CD4-positive, alpha-beta T cell (primary cell): Measurements from ENCODE around the gene PAAF1. TPM values are rescaled to one million over a fixed set of nuclear protein-coding genes. Genes with fewer than 3 reads are reported as not detected.

ENCODE experiments used
- ATAC-seq: fragments of 200-7000 bp; cut with Tn5 transposase; one replicate; pipeline ENCODE4 v1.10.0; 2022; ENCODE audit warnings: mild to moderate bottlenecking; ENCODE audit not compliant: poor library complexity
- CTCF ChIA-PET: fragments of 350-600 bp; sonication (Branson Sonifier 250); formaldehyde crosslinking; loops from one replicate; lab custom pipeline; 2021; ENCODE audit warnings: antibody characterized with exemption, inconsistent platforms; lab: Charles Lee
- POLR2A ChIA-PET: fragments of 350-600 bp; sonication (Branson Sonifier 250); formaldehyde crosslinking; loops from one replicate; lab custom pipeline; 2021; ENCODE audit warnings: antibody characterized with exemption, inconsistent platforms; lab: Charles Lee
- DNase-seq, 14 experiments: peaks; one replicate each; pipeline ENCODE4 v3.0.0-alpha.2; 2013 to 2020; ENCODE audit warnings: mixed read lengths in 2 of 14
- H3K27ac ChIP-seq, 2 donors: one replicate each; pipeline versions ENCODE4 v1.5.1 to v1.7.0; 2013; ENCODE audit warnings: low read length in 2 of 2, low read depth in 1 of 2, mild to moderate bottlenecking in 1 of 2
- H3K27me3 ChIP-seq, 2 experiments: 1 replicate in 1 of 2; 2 replicates in 1 of 2; pipeline versions ENCODE4 v1.6.1 to v1.7.0; 2013; ENCODE audit warnings: low read length in 2 of 2, control low read depth in 1 of 2, mild to moderate bottlenecking in 1 of 2, moderate library complexity in 1 of 2; ENCODE audit not compliant: insufficient read depth in 2 of 2, control insufficient read depth in 1 of 2
- H3K36me3 ChIP-seq: one replicate; pipeline ENCODE4 v1.6.1; 2013; ENCODE audit warnings: low read length, control low read depth; ENCODE audit not compliant: insufficient read depth
- H3K4me1 ChIP-seq: one replicate; pipeline ENCODE4 v1.6.1; 2013; ENCODE audit warnings: low read length, control low read depth; ENCODE audit not compliant: insufficient read depth
- H3K4me3 ChIP-seq: one replicate; pipeline ENCODE4 v1.5.1; 2013; ENCODE audit warnings: mild to moderate bottlenecking, low read length, moderate library complexity
- H3K9me3 ChIP-seq, 2 experiments: 1 replicate in 1 of 2; 2 replicates in 1 of 2; pipeline versions ENCODE4 v1.6.1 to v1.7.0; 2013; ENCODE audit warnings: low read length in 2 of 2, mild to moderate bottlenecking in 2 of 2, control low read depth in 1 of 2, moderate library complexity in 1 of 2; ENCODE audit not compliant: control insufficient read depth in 1 of 2, insufficient read depth in 1 of 2
- H3K27ac Mint-ChIP-seq: one replicate; pipeline ENCODE4 v1.8.0; 2020; ENCODE audit warnings: mixed read lengths
- H3K27me3 Mint-ChIP-seq: one replicate; pipeline ENCODE4 v1.8.0; 2021; ENCODE audit warnings: mixed read lengths
- H3K36me3 Mint-ChIP-seq: one replicate; pipeline ENCODE4 v1.8.0; 2021; ENCODE audit warnings: low read depth, mixed read lengths
- H3K4me1 Mint-ChIP-seq: one replicate; pipeline ENCODE4 v1.8.0; 2021; ENCODE audit warnings: low read depth, mixed read lengths
- H3K4me3 Mint-ChIP-seq: one replicate; pipeline ENCODE4 v1.8.0; 2020; ENCODE audit warnings: mild to moderate bottlenecking, mixed read lengths
- H3K9me3 Mint-ChIP-seq: one replicate; pipeline ENCODE4 v1.8.0; 2020; ENCODE audit warnings: mixed read lengths
- CTCF ChIP-seq: fragments of 200-600 bp; IDR thresholded peaks from one replicate; pipeline ENCODE4 v1.8.0; 2022; ENCODE audit warnings: antibody characterized with exemption, mild to moderate bottlenecking
- intact Hi-C, 2 experiments: fragments of 100-400 bp; cut with DNase I in 1 of 2; cut with micrococcal nuclease in 1 of 2; formaldehyde crosslinking; loops; one replicate each; pipeline versions ENCODE4 v1.15.1 to v1.9.0; 2023 to 2025; cut with DNase I, micrococcal nuclease
- total RNA-seq, 174 experiments: library from RNA in 2 of 174; stranded (reverse) in 2 of 174; gene quantifications; one replicate each; pipeline ENCODE4 v1.2.3 and lab custom pipeline; 2021 to 2026

The PAAF1 gene
- total RNA-seq, 2 experiments from 2014 or later, result 6.2 to 7.6 TPM

- peaks cover 30% of the 10 kb centered on the region for H3K36me3 ChIP-seq
- no peak overlapping the region for H3K27ac ChIP-seq
- no peak for ATAC-seq
- no peaks in the 10 kb centered on the region for H3K27me3 Mint-ChIP-seq
- H3K4me3 Mint-ChIP-seq, result no peak overlapping the region
- no peaks in the 10 kb centered on the region for H3K27me3 ChIP-seq
- intact Hi-C loops, result no loop called here
- peaks cover 58% of the 10 kb centered on the region for H3K36me3 Mint-ChIP-seq
- H3K4me1 Mint-ChIP-seq, result no peaks in the 10 kb centered on the region
- no peaks in the 10 kb centered on the region for H3K9me3 Mint-ChIP-seq
- H3K4me3 ChIP-seq, result no peak overlapping the region
- TF ChIP-seq CTCF, result no peak
- H3K9me3 ChIP-seq, result no peaks in the 10 kb centered on the region
- DNase-seq, result no peak
- CTCF ChIA-PET, result no interaction called here
- POLR2A ChIA-PET, result interaction anchor here (1.3 kb wide), 1 partner anchor 10 kb away, joined by 4 read pairs; no protein-coding TSS in a partner anchor
- H3K27ac Mint-ChIP-seq, result no peak overlapping the region
- H3K4me1 ChIP-seq, result no peaks in the 10 kb centered on the region
Observed at GRCh38 chr11:73859671-73860070, 17.1 kb upstream of the PAAF1 start.

- intact Hi-C loops, result no loop called here
- Mint-ChIP-seq H3K27me3 (no peaks in the 10 kb centered on the region), H3K4me1 (no peaks in the 10 kb centered on the region), H3K27ac (no peak overlapping the region), H3K9me3 (no peaks in the 10 kb centered on the region), H3K36me3 (peaks cover 59% of the 10 kb centered on the region), H3K4me3 (no peak overlapping the region)
- Histone ChIP-seq H3K27me3 (no peaks in the 10 kb centered on the region), H3K4me3 (no peak overlapping the region), H3K36me3 (peaks cover 32% of the 10 kb centered on the region), H3K9me3 (no peaks in the 10 kb centered on the region), H3K27ac (no peak overlapping the region), H3K4me1 (no peaks in the 10 kb centered on the region)
- DNase-seq, result no peak
- POLR2A ChIA-PET, result interaction anchor here (1.3 kb wide), 1 partner anchor 9 kb away, joined by 4 read pairs; no protein-coding TSS in a partner anchor
- no peak for ATAC-seq
- CTCF ChIA-PET, result no interaction called here
- TF ChIP-seq CTCF, result no peak
Observed at GRCh38 chr11:73860202-73860601, 16.6 kb upstream of the PAAF1 start.

GRCh38 chr11:73862986-73863385, 13.8 kb upstream of the PAAF1 start:
- H3K27ac ChIP-seq, result no peak overlapping the region
- TF ChIP-seq CTCF, result no peak
- H3K27me3 ChIP-seq, result no peaks in the 10 kb centered on the region
- H3K4me1 ChIP-seq, result no peaks in the 10 kb centered on the region
- peaks cover 31% of the 10 kb centered on the region for H3K36me3 ChIP-seq
- no peak overlapping the region for H3K4me3 ChIP-seq
- ChIA-PET POLR2A (no interaction called here), CTCF (no interaction called here)
- Mint-ChIP-seq H3K4me3 (no peak overlapping the region), H3K27ac (no peak overlapping the region), H3K9me3 (no peaks in the 10 kb centered on the region), H3K36me3 (peaks cover 63% of the 10 kb centered on the region), H3K27me3 (no peaks in the 10 kb centered on the region), H3K4me1 (no peaks in the 10 kb centered on the region)
- intact Hi-C loops, result no loop called here
- ATAC-seq, result no peak
- no peak for DNase-seq
- H3K9me3 ChIP-seq, result no peaks in the 10 kb centered on the region
